ENCODE results near the gene PGBD5. TPM values are rescaled to one million over a fixed set of nuclear protein-coding genes. Genes with fewer than 3 reads are reported as not detected.

Gene PGBD5
- total and polyA plus RNA-seq, 2 of the 13 experiments (the other 11 are each of a cell fraction or from before 2014, with no cell fraction given): 0.04 to 0.13 TPM

GRCh38 chr1:230342019-230342418 is 84.1 kb downstream of the PGBD5 start:
- DNase-seq (ENCODE audit: low spot score): no peak
- no peaks in the 10 kb centered on the region for H3K79me2 ChIP-seq (ENCODE audit: insufficient read depth, low read length)
- no peak overlapping the region for H2AFZ ChIP-seq (ENCODE audit: low read length)
- no peak overlapping the region for H3K9ac ChIP-seq (ENCODE audit: insufficient read depth, low read depth, low read length)
- no peak overlapping the region for H3K27ac ChIP-seq (ENCODE audit: extremely low read length, insufficient read depth, low read length)
- ChIA-PET CTCF (ENCODE audit: low intra/inter-chr PET ratio, low total read pairs) (no interaction called here), POLR2A (no interaction called here)
- no peaks in the 10 kb centered on the region for H3K4me1 ChIP-seq (ENCODE audit: insufficient read depth, low read length)
- H3K36me3 ChIP-seq (replicated peaks in 1 of 2; ENCODE audit: control insufficient read depth in 1 of 2, insufficient read depth in 2 of 2, low read length in 2 of 2): no peaks in the 10 kb centered on the region
- H3K4me2 ChIP-seq (ENCODE audit: low read depth, low read length): no peak overlapping the region
- ATAC-seq: no peak
- no peak for TF ChIP-seq FOXJ3 (CRISPR knock-in tag; IDR thresholded peaks at IDR 0.05; ENCODE audit: borderline replicate concordance)
- no peak for TF ChIP-seq ERF (CRISPR knock-in tag; IDR thresholded peaks at IDR 0.05)
- no peak for TF ChIP-seq ZNF30 (CRISPR knock-in tag; IDR thresholded peaks at IDR 0.05)
- TF ChIP-seq MIER2 (CRISPR knock-in tag; IDR thresholded peaks at IDR 0.05): no peak
- TF ChIP-seq AFF4 (CRISPR knock-in tag; IDR thresholded peaks at IDR 0.05): no peak
- TF ChIP-seq SIN3A (IDR thresholded peaks at IDR 0.05; ENCODE audit: borderline replicate concordance, low read depth, low read length): no peak
- TF ChIP-seq NFAT5 (CRISPR knock-in tag; IDR thresholded peaks at IDR 0.05): no peak
- H3K27me3 ChIP-seq (ENCODE audit: control insufficient read depth in 1 of 2, insufficient read depth in 2 of 2, low read length in 2 of 2): peaks cover 0 to 4% of the 10 kb centered on the region in 2 experiments; a peak in 1 of 5 replicates
- no peaks in the 10 kb centered on the region for H4K20me1 ChIP-seq (ENCODE audit: insufficient read depth, low read length)
- H3K9me3 ChIP-seq (ENCODE audit: low read length): no peaks in the 10 kb centered on the region
- no TSS peak for BruUV-seq (replicated peaks)
- H3K4me3 ChIP-seq (replicated peaks in 1 of 3; ENCODE audit: insufficient read depth in 1 of 3, low read depth in 2 of 3, low read length in 3 of 3): no peak overlapping the region
- FAIRE-seq: no peak
- 0% methylated on average over 3 of the region's 3 CpGs for WGBS (ENCODE audit: low lambda C conversion rate)
- intact Hi-C loops (cut with micrococcal nuclease; ENCODE audit: unreplicated experiment) (no loop called here), in situ Hi-C loops (cut with HindIII; ENCODE audit: extremely low pct_ligation_motif_present, low pct_unique_long_range_greater_than_20kb) (no loop called here)
